ENCODE results near the gene NCL.

The NCL gene

DNA sequence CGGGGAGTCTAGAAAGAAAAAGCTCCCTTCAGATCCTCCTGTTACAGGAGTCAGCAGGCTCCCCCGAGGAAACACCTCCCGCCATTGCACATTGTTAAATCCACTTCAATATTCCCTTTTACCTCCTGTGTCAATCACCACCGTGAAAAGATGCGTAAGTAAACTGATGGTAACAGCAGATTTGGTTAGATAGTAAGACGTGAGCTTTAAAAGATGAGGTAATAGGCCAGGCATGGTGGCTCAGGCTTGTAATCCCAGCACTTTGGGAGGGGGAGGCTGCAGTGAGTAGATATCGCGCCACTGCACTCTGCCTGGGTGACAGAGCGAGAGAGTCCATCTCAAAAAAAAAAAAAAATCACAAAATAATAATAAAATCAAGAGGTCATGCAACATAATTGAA lies 15.2 kb upstream of the NCL start:
- no peak overlapping the region for H3K27ac ChIP-seq

DNA sequence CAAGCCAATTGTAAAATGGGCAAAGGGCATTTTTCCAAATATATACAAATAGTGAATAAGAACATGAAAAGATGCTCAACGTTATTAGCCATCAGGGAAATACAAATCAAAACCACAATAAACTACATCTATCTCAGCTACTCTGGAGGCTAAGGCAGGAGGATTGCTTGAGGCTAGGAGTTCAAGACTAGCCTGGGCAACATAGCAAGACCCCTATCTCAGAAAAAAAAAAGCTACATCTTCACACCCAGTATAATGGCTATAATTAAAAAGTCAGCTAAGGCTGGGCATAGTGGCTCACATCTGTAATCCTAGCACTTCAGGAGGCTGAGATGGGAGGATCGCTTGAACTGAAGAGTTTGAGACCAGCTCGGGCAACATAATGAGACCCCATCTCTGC lies 12.6 kb upstream of the NCL start:
- TF ChIP-seq, protein P1, sequence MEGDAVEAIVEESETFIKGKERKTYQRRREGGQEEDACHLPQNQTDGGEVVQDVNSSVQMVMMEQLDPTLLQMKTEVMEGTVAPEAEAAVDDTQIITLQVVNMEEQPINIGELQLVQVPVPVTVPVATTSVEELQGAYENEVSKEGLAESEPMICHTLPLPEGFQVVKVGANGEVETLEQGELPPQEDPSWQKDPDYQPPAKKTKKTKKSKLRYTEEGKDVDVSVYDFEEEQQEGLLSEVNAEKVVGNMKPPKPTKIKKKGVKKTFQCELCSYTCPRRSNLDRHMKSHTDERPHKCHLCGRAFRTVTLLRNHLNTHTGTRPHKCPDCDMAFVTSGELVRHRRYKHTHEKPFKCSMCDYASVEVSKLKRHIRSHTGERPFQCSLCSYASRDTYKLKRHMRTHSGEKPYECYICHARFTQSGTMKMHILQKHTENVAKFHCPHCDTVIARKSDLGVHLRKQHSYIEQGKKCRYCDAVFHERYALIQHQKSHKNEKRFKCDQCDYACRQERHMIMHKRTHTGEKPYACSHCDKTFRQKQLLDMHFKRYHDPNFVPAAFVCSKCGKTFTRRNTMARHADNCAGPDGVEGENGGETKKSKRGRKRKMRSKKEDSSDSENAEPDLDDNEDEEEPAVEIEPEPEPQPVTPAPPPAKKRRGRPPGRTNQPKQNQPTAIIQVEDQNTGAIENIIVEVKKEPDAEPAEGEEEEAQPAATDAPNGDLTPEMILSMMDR (conservative IDR thresholded peaks at IDR 0.05): no peak
- no peak overlapping the region for H3K27ac ChIP-seq

More for the DNA sequence above, 15.2 kb upstream of the NCL start:
- TF ChIP-seq, protein P1 (conservative IDR thresholded peaks at IDR 0.05): no peak

DNA sequence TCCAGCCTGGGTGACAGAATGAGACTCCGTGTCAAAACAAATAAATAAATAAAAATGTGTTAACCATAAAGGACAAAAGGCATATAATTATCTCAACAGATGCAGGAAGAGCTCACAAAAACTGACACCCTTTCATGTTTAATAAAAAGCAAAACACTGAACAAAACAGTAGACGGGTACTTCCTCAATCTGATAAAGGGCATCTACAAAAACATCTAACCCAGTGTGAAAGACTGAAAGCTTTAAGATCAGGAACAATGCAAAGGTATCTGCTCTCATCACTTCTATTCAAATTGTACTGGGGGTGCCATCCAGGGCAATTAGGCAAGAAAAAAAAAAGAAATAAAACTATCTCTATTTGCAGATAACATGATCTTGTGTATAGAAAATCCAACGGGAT lies 11.7 kb upstream of the NCL start:
- H3K27ac ChIP-seq: no peak overlapping the region
- TF ChIP-seq, protein P1 (conservative IDR thresholded peaks at IDR 0.05): no peak

DNA sequence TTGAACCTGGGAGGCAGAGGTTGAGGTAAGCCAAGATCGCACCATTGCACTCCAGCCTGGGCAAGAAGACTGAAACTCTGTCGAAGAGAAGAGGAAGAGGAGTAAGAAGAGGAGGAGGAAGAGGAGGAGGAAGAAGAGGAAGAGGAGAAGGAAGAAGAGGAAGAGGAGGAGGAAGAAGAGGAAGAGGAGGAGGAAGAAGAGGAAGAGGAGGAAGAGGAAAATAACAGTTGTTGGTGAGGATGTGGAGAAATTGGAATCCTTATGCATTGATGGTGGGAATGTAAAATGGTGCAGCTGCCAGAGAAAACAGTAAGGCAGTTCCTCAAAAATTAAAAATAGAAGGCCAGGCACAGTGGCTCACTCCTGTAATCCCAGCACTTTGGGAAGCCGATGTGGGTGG lies 8.5 kb upstream of the NCL start:
- TF ChIP-seq, protein P1 (conservative IDR thresholded peaks at IDR 0.05): no peak
- no peak overlapping the region for H3K27ac ChIP-seq

DNA sequence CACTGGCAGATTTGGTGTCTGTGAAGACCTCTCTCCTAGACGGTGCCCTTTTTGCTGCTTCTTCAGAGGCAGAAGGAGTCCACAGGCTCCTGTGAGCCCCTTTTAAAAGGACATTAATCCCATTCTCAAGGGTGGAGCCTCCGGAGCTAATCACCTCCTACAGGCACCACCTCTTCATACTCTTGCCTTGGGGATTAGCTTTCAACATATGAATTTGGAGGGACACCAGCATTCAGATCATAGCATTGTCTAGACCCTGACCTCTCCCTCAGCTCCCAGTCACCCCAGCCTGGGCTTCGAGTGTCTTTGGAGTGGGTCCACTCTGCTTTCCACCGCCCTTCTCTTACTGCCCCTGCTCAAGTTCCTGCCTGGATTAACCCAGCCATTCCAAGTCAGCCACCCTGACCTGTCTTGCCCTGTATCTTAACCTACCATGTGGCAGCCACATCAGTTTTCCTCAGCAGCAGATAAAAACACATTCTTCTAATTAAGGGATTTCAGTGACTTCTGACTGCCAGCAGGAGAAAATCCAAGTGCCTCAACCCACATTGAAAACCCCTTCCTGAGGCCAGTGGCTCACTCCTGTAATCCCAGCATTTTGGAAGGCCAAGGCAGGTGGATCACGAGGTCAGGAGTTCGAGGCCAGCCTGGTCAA lies 6.1 kb upstream of the NCL start:
- TF ChIP-seq, protein P1 (conservative IDR thresholded peaks at IDR 0.05): no peak

DNA sequence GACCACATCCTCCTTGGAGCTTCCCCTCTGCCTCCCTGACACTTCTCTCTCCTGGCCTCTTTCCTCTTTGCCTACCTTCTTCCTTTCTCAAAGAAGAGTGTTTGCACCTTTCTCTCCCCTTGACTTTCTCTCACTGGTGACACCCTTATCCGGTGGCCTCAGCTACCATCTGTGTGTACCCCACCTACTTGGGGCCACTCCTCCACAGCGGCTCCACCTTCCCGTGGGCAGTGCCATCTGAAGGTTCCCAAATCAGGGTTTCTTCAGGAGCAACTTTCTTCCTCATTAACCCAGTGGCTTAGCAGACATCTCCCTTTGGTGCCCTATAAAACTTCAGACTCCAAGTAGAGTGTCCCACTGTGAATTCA lies 5.3 kb upstream of the NCL start:
- TF ChIP-seq, protein P1 (conservative IDR thresholded peaks at IDR 0.05): no peak
- no peak overlapping the region for H3K27ac ChIP-seq

More for the DNA sequence above, 6.1 kb upstream of the NCL start:
- no peak overlapping the region for H3K27ac ChIP-seq

DNA sequence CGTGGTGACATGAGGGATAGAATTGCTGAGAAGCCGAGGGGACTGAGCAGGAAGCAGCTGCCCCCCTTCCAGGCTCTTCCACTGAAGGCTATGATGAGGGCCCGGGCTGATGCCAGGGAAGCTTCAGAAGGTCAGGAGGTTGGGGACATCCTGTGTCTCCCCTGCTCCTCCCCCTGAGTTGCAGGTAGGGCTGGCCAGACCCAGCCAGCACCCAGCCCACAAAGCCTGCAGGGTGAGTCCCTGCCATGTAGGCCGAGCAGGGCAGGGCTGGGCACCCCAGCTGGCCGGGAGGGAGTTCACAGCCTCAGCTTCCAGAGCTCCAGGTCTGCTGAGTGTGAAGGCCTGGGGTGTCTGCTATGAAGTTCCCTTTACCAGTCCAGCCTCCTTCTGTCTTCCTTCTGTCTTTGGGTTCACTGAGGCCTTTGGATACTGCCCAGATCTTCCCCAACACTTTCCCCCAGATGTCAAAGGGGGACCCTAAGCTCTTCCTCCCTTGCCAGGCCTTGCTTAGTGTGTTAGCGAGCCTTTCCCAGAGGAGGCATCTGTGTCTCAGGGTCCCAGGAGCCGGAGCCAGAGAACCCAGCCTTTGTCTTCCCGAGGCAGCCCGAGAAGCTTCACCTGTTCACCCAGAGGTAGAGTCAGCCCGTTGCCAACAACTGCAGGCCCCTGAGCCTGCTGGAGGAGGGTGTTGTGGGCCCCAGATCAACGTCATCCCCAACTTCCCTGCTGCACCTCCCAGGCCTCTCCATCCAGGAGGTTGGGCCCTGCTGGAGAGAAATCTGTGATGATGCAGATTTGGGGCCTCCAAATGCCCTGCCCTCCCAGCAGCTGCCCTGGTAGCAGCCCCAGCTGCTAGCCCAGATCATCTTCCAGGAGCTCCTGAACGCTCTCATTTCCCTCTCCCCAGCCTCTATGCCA lies 3.6 kb upstream of the NCL start:
- no peak overlapping the region for H3K27ac ChIP-seq
- TF ChIP-seq, protein P1 (conservative IDR thresholded peaks at IDR 0.05): no peak

All from VCaP (cell line).